ENCODE measurements around the gene MCC.

MCC gene

GRCh38 chr5:113270086-113270485 lies 218.2 kb downstream of the MCC start:
- no peak for DNase-seq (ENCODE audit: low spot score)

- DNase-seq (ENCODE audit: low spot score), result no peak
These were observed 218.9 kb downstream of the MCC start for GRCh38 chr5:113269023-113269997.

- DNase-seq (ENCODE audit: low spot score), result no peak
These were observed 220.0 kb downstream of the MCC start for GRCh38 chr5:113268232-113268631.

- no peak for DNase-seq (ENCODE audit: low spot score)
These were observed 220.8 kb downstream of the MCC start for GRCh38 chr5:113267361-113267900.

- DNase-seq (ENCODE audit: low spot score), result no peak
These were observed 221.4 kb downstream of the MCC start for GRCh38 chr5:113266913-113267227.

- DNase-seq (ENCODE audit: low spot score), result no peak
These were observed 221.9 kb downstream of the MCC start for GRCh38 chr5:113266227-113266912.

GRCh38 chr5:113265190-113265589 lies 223.1 kb downstream of the MCC start:
- no peak for DNase-seq (ENCODE audit: low spot score)

- no peak for DNase-seq (ENCODE audit: low spot score)
These were observed 224.2 kb downstream of the MCC start for GRCh38 chr5:113264046-113264445.

GRCh38 chr5:113263545-113263944 lies 224.7 kb downstream of the MCC start:
- DNase-seq (ENCODE audit: low spot score), result no peak

GRCh38 chr5:113262674-113263073 lies 225.6 kb downstream of the MCC start:
- no peak for DNase-seq (ENCODE audit: low spot score)

- no peak for DNase-seq (ENCODE audit: low spot score)
These were observed 229.2 kb downstream of the MCC start for GRCh38 chr5:113259034-113259433.

GRCh38 chr5:113257545-113257944 lies 230.7 kb downstream of the MCC start:
- DNase-seq (ENCODE audit: low spot score), result no peak

GRCh38 chr5:113256671-113257452 lies 231.4 kb downstream of the MCC start:
- no peak for DNase-seq (ENCODE audit: low spot score)

- no peak for DNase-seq (ENCODE audit: low spot score)
These were observed 232.5 kb downstream of the MCC start for GRCh38 chr5:113255579-113256386.

GRCh38 chr5:113255105-113255504 lies 233.1 kb downstream of the MCC start:
- no peak for DNase-seq (ENCODE audit: low spot score)

- no peak for DNase-seq (ENCODE audit: low spot score)
These were observed 235.2 kb downstream of the MCC start for GRCh38 chr5:113253037-113253436.

GRCh38 chr5:113252066-113252465 lies 236.2 kb downstream of the MCC start:
- DNase-seq (ENCODE audit: low spot score), result no peak

- peak; percentile 13 for DNase-seq (ENCODE audit: low spot score)
These were observed 237.8 kb downstream of the MCC start for GRCh38 chr5:113250341-113250953.

- DNase-seq (ENCODE audit: low spot score), result no peak
These were observed 239.0 kb downstream of the MCC start for GRCh38 chr5:113249206-113249605.

GRCh38 chr5:113246361-113246870 lies 241.8 kb downstream of the MCC start:
- DNase-seq (ENCODE audit: low spot score), result no peak

Measured in iPS-NIHi11 (cell line).